ENCODE measurements around the gene FLNC. TPM values are rescaled to one million over a fixed set of nuclear protein-coding genes. Genes with fewer than 3 reads are reported as not detected.

Gene FLNC
- total and polyA plus RNA-seq, 3 donors from 2014 or later: 8.8 to 21.4 (median 14.4) TPM

DNA sequence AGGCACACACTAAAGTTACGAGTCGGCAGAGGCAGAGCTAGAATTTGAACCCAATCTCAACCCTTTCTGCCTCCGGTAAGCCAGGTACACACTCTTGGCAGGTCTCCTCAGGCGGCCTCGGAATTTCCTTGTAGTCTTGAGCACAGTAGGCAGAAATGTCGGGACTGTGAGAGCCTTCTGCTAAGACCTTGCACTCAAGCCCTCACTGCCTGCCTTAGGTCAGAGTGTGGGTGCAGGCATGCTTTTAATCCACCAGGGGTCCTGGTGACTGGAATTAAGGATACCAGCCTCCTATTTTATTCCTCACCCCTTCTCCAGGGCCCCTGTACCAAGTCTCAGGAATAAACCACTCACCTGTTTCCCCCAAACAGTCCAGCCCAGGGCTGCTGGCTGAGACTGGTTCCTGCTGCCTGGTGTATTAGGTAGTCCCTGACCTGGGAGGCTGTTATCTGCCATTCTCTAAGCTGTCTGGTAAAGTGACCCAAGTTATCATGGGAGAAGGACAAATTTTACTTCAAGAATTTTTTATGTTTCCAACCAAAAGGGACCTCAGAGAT is 33.3 kb downstream of the FLNC start:
- no peak for TF ChIP-seq POLR2A (IDR thresholded peaks at IDR 0.05)
- TF ChIP-seq, protein P1, sequence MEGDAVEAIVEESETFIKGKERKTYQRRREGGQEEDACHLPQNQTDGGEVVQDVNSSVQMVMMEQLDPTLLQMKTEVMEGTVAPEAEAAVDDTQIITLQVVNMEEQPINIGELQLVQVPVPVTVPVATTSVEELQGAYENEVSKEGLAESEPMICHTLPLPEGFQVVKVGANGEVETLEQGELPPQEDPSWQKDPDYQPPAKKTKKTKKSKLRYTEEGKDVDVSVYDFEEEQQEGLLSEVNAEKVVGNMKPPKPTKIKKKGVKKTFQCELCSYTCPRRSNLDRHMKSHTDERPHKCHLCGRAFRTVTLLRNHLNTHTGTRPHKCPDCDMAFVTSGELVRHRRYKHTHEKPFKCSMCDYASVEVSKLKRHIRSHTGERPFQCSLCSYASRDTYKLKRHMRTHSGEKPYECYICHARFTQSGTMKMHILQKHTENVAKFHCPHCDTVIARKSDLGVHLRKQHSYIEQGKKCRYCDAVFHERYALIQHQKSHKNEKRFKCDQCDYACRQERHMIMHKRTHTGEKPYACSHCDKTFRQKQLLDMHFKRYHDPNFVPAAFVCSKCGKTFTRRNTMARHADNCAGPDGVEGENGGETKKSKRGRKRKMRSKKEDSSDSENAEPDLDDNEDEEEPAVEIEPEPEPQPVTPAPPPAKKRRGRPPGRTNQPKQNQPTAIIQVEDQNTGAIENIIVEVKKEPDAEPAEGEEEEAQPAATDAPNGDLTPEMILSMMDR (IDR thresholded peaks at IDR 0.05): peak; percentile 30 to 33 (median 32)
- intact Hi-C loops (cut with DNase I; ENCODE audit: low total_unique reads): no loop called here
- H3K27me3 ChIP-seq: no peaks in the 10 kb centered on the region
- no peaks in the 10 kb centered on the region for H3K36me3 ChIP-seq (ENCODE audit: low read depth, missing control alignments)
- DNase-seq: peak; percentile 43
- peaks cover 23% of the 10 kb centered on the region for H3K4me1 ChIP-seq
- WGBS, 2 donors: 0 to 2% methylated on average over 6 of the region's 6 CpGs
- H3K27ac ChIP-seq: peak overlapping the region; percentile 62 to 68
- H3K4me3 ChIP-seq: peak overlapping the region; percentile 71 to 94
- no peaks in the 10 kb centered on the region for H3K9me3 ChIP-seq

DNA sequence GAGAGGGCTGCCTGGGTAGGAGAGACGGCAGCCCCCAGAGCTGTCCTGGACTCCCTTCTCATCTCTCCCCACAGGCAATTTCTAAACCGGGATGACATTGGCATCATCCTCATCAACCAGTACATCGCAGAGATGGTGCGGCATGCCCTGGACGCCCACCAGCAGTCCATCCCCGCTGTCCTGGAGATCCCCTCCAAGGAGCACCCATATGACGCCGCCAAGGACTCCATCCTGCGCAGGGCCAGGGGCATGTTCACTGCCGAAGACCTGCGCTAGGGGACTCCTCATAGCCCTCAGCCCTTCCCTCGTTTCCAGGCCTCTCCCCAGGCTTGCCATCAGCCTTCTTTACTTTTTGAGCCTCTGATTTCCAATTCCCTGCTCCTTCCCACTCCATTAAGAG is 35.1 kb downstream of the FLNC start:
- no peak for DNase-seq
- Histone ChIP-seq H3K27ac (no peak overlapping the region), H3K4me1 (peaks cover 14% of the 10 kb centered on the region), H3K36me3 (ENCODE audit: low read depth, missing control alignments) (no peaks in the 10 kb centered on the region), H3K4me3 (no peak overlapping the region), H3K27me3 (no peaks in the 10 kb centered on the region), H3K9me3 (no peaks in the 10 kb centered on the region)
- 94 to 95% methylated on average over 12 of the region's 12 CpGs for WGBS, 2 donors
- TF ChIP-seq, protein P1 (IDR thresholded peaks at IDR 0.05): no peak
- TF ChIP-seq POLR2A (IDR thresholded peaks at IDR 0.05): no peak
- intact Hi-C loops (cut with DNase I; ENCODE audit: low total_unique reads): no loop called here

DNA sequence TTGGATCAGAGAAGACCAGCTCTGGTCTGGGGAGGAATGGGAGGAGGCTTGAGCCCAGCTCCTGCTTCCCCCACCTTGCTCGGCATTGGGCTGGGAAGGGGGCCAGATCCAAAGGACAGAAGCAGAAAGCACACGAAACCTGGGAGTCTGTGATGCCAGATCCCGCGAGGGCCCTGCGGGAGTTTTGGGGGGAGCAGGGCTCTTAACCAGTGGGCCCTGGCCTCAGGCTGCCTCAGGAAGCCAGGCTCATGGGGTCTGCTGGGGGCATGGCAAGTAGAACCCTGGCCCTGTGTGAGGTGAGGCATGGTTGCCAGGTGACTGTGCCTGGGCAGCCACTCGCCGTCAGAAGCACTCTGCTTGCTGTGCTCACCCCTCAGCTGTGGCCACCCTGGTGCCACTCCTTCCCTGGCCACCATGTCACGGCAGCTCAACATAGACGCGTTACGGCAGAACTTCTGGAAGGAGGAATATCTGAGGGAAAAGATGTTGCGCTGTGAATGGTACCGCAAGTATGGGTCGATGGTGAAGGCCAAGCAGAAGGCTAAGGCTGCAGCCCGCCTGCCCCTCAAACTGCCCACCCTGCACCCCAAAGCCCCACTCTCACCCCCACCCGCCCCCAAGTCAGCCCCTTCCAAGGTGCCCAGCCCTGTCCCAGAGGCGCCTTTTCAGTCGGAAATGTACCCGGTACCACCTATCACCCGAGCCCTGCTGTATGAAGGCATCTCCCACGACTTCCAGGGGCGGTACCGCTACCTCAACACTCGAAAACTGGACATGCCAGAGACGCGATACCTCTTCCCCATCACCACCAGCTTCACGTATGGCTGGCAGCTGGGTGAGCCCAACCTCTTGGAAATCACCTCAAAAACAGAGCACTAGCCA is 36.0 kb downstream of the FLNC start:
- Histone ChIP-seq H3K36me3 (ENCODE audit: low read depth, missing control alignments) (no peaks in the 10 kb centered on the region), H3K4me1 (peaks cover 14% of the 10 kb centered on the region), H3K4me3 (no peak overlapping the region), H3K27ac (no peak overlapping the region), H3K9me3 (no peaks in the 10 kb centered on the region), H3K27me3 (no peaks in the 10 kb centered on the region)
- intact Hi-C loops (cut with DNase I; ENCODE audit: low total_unique reads): no loop called here
- WGBS, 2 donors: 94 to 95% methylated on average over 18 to 27 of the region's 27 CpGs
- TF ChIP-seq, protein P1 (IDR thresholded peaks at IDR 0.05): no peak
- no peak for TF ChIP-seq POLR2A (IDR thresholded peaks at IDR 0.05)
- no peak for DNase-seq

DNA sequence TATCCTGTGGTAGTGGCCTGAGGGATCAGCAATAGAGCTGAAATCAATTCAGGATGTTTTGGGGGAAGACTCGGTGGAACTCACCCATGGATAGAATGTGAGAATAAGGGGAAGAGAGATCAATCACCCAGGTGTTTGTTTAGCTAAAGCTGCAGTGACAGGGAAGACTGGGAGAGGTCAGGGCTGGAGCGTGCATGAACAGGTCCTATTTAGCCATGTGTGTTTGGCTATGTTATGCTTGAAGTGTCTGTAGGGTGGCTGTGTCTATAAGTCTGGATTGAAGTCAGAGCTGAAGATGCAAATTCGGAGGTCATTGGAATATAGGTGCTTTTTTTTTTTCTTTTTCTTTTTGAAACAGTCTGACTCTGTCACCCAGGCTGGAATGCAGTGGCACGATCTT is 37.0 kb downstream of the FLNC start:
- Histone ChIP-seq H3K27me3 (no peaks in the 10 kb centered on the region), H3K9me3 (no peaks in the 10 kb centered on the region), H3K27ac (no peak overlapping the region), H3K4me1 (peaks cover 14% of the 10 kb centered on the region), H3K4me3 (no peak overlapping the region), H3K36me3 (ENCODE audit: low read depth, missing control alignments) (no peaks in the 10 kb centered on the region)
- no peak for DNase-seq
- 89 to 95% methylated on average over 4 of the region's 4 CpGs for WGBS, 2 donors
- intact Hi-C loops (cut with DNase I; ENCODE audit: low total_unique reads): no loop called here
- no peak for TF ChIP-seq POLR2A (IDR thresholded peaks at IDR 0.05)
- TF ChIP-seq, protein P1 (IDR thresholded peaks at IDR 0.05): no peak

Data from testis (tissue), 3 donors.